Activated T-helper 1 cell treated with Interleukin-2 at 50 U/mL for 16 hours (primary cell): ENCODE measurements around the gene NME3.

Experiments
- DNase-seq: peaks from one replicate; pipeline ENCODE4 v3.0.0-alpha.2; 2020; ENCODE audit warnings: low read depth

Gene NME3

DNA sequence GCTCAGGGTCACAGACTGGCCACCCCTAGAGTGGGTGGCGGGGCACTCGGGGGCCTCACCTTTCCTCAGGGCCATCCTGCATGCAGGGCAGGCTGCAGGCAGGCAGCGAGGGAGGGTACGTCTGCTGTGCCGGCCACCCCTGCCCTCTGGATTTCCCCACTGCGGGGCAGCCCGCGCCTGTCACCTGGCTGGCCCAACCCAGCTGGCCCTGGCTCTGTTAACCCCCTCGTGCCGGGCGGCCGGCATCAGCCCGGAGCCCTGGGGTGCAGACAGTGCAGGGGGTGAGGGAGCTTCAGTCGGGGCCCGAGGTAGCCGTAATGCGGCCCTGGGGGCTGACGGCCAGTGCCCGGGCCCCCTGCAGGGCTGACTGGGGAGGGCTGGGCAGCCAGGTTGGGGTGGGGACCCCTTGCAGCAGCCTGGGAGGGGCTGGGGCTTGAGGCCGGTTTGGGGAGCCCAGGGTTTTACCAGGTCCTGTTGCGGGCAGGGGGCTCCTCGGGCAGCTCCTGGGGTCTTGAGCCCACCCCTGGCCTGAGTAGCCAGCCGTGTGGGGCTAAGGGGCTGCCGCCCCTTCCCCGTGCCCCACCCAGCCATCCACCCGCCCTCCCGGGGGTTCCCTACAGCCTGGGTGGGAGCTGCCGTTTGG is 22.4 kb upstream of the NME3 start, which contains the start of gene IGFALS:
Gene IGFALS, minus strand, starts transcription at position 128 of the 643 bp plus-strand sequence. Its CDS starts 53 bp downstream, at position 75.
- DNase-seq = no peak

DNA sequence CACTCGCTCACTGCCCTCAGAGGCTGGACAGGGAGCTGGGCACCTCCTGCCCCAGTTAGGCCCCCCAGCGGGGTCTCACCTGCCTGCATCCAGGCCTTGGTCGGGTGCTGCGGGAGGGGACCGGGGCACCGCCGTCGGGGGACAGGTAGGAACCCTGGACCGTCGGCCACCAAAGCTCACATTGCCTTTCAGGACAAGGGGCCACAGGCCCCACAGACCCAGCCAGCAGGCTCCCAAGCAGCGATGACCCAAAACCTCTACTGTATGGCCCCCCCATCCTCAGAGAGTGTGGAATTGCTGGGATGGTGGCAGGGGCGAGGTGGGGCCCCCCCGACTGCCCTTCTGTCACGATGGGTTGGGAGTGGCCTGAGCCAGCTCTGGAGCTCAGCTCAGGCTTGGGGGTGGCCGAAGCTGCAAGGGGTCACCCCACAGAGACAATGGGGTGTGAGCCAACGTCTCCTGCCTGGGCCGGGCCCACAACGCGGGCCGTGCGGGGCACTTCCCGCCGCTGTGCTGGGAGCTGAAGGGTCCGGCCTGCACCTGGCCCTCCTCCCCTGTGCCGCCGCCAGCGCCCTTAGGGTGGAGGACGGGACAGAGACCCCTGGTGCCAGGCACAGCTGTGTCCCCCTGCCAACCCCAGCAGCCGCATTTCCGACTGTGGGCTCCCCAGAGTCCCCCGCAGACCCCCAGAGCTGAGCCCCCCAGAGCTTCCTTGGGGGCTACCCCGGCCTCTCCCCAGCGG is 21.7 kb upstream of the NME3 start:
- DNase-seq = no peak

DNA sequence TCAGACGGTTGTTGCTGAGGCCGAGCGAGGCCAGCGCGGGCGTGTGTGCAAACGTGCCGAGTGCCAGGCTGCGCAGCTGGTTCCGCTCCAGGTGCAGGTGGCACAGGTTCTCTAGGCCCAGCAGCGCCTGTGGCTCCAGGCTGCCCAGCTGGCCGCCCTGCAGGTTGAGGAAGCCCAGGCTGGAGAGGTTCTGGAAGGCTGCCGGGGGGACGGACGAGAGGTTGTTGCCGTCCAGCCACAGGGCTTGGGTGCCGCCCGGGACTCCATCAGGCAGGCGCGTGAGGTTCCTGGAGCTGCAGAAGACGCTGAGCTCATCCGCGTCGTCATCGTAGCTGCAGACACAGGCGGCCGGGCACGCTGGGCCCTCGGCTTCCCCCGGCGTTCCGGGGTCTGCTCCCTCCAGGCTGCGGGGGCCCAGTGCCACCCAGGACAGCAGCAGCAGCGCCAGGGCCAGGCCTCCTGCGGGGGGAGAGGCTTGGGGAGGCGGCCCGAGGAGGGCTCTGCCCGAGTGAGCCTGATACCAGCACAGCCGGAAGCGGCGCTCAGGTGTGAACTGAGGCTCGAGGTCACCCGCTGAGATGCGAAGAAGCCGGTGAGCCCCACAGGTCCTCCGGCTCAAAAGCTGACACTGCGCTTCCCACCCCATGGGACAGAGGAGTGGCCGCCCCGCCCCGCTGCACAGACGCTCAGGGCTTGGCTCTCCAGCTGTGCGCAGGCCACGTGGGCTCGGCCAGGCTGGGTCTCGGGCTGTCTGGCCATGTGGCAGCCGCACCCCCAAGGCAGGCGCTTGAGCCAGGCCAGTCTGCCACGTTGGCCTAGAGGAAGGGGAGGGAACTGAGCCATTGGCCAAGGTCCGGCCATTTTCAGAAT is 20.8 kb upstream of the NME3 start:
- no peak for DNase-seq

DNA sequence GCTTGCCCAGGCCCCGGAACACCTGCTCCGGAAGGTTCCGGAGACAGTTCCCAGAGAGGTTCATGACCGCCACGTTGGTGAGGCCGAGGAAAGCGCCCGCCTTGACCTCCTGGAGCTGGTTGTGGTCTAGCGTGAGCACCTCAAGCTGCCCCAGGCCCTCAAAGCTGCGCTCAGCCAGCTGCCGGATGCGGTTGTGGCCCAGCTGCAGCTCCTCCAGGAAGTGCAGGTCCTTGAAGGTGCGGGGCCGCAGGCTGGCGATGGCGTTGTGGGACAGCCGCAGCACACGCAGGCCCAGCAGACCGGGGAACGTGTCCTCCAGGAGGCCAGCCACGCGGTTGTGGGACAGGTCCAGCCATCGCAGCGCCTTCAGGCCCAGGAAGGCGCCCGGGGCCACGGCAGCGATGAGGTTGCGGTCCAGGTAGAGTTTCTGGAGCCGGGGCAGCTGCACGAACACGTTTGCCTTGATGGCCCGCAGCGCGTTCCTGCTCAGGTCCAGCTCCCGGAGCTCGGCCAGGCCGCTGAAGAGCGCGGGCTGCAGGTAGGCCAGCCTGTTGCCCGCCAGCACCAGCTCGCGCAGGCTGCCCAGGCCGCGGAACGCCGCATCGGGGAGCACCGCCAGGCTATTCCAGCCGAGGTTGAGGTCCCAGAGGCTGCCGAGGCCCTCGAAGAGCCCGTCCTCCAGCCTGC is 20.1 kb upstream of the NME3 start:
- DNase-seq = no peak

DNA sequence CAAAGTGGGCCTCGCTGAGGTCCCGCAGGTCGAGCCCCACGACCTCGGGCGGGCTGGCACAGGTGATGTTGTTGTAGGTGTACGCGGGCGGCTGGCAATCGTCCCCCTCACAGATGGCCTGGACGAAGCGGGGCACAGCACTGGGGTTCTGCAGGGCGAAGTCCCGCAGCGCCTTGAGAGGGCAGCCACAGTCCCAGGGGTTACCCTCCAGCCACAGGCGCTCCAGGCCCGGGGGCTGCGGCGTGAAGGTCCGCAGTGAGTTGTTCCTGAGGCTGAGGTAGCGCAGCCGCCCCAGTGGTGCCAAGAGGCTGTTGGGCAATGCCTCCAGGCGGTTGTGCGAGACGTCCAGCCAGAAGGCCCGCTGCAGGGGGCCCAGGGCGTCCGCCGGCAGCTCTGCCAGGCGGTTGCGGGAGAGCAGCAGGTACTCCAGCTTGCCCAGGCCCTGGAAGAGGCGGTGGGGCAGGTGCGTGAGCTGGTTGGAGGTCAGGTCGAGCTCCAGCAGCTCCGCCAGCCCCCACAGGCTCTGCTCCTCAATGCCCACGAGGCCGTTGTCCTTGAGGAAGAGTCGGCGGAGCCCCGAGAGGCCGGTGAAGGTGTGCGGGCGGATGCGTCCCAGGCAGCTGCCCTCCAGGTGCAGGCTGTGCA is 19.4 kb upstream of the NME3 start:
- no peak for DNase-seq

DNA sequence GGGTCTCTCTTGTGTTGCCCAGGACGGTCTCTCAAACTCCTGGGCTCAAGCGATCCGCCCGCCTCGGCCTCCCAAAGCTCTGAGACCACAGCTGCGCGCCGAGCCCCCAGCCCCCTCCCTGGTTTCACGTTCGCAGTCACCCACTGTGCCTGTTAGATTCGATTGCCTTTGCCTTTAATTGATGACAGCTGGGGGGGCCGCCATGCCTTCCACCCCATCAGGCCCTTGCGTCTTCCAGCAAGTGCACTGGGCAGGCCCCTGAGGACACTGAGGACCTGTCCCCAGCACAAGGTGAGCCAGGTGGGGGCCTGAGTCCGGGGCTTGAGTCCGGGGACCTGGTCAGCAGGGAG is 18.9 kb upstream of the NME3 start:
- DNase-seq = no peak

DNA sequence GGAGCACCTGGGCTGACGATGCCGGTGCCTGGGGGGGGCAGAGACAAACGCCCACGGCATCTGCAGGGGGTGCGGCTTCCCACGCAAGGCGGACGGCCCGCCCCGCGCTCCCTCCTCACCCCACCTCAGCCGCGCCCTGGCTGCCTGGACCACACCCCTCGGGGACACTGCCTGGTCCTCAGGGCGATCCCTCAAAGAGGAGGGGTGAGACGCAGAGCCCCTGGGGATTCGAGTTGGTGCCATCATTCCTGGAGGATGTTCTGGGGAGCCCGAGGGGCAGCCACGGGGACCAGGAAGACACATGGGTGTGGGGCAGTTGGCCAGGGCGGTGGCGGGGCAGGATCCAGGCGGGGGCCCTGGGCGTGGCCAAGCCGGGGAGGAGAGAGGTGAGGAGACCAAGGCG is 18.3 kb upstream of the NME3 start:
- no peak for DNase-seq

DNA sequence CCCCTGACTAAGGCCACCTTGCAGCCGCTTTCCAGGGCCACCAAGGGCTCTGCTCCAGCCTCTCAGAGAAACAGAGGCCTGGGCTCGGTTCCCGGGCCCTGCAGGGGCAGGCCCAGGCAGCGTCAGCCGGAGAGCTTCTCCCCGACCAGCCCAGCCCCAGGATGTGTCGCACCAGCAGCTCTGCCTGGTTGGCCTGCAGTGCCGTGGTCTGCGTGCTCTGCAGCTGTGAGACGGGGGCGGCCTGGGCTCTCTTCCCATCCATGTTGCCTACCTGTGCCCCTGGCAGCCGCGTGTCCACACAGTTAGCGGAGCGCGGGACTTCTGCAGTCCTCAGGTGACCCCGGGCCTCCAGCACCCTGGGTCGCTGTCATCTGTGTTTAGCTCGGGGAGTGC is 17.4 kb upstream of the NME3 start:
- DNase-seq = no peak

DNA sequence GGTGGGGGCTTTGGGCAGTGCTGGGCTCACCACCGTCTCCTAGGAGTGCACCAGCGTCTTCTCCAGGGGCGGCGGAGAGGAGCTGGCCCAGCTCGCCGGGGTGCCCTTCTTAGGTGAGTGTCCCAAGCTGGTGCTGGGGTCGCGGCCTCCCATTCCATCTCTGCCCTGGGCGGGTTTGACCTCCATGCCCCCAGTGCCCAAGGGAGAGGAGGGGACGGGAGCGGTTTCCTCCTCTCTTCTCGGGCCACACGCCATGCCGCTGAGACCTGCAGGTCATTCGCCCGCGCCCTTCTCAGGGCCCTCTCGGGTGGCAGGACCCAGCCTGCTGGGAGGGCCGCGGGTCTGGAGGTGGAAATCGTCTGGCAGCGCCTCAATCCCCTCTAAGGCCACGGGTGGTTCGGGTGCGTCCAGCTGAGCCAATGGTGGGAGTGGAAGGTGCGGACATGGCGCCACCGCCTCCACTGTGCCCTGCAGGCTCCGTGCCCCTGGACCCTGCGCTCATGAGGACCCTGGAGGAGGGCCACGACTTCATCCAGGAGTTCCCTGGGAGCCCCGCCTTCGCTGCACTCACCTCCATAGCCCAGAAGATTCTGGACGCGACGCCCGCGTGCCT is 16.9 kb upstream of the NME3 start:
- no peak for DNase-seq

DNA sequence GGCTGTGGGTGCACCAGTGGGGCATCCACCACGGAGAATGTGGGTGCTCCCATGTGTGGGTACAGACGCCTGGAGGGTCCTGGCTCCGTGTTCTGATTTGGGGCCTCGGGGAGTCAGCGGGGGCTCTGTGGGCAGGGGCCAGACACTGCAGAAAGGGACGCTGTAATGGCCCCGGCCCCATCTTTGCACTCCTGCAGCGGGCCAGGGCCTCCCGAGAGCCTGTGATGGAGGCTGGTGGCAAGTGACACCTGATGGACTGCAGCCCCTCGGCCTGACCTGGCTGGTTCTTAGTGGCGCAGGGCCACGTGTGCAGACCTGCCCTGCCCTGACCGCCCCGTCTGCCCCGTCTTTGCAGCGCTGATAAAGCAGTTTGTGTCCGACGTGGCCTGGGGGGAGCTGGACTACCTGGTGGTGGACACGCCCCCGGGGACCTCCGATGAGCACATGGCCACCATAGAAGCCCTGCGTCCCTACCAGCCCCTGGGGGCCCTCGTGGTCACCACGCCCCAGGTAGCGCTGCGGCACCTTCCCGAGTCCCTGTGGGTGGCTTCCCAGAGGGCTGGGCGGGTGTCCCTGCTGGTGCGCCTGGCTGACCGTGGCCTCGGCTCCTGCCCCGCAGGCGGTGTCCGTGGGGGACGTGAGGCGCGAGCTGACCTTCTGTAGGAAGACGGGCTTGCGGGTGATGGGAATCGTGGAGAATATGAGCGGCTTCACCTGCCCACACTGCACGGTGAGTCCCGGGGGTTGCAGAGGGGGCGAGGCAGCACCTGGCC is 16.2 kb upstream of the NME3 start:
- no peak for DNase-seq

DNA sequence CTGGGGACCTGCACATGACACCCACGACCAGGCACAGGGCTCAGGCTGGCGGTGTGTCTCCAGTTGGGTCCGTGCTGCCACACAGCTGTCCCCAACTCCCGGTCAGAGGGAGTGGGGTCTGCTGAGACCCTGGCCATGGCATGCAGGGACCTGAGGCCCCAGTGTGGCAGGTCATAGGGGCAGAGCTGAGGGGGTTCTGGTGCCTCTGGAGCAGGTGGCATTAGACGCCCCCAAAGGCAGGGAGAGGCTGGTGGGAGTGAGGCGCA is 15.6 kb upstream of the NME3 start:
- DNase-seq = no peak

DNA sequence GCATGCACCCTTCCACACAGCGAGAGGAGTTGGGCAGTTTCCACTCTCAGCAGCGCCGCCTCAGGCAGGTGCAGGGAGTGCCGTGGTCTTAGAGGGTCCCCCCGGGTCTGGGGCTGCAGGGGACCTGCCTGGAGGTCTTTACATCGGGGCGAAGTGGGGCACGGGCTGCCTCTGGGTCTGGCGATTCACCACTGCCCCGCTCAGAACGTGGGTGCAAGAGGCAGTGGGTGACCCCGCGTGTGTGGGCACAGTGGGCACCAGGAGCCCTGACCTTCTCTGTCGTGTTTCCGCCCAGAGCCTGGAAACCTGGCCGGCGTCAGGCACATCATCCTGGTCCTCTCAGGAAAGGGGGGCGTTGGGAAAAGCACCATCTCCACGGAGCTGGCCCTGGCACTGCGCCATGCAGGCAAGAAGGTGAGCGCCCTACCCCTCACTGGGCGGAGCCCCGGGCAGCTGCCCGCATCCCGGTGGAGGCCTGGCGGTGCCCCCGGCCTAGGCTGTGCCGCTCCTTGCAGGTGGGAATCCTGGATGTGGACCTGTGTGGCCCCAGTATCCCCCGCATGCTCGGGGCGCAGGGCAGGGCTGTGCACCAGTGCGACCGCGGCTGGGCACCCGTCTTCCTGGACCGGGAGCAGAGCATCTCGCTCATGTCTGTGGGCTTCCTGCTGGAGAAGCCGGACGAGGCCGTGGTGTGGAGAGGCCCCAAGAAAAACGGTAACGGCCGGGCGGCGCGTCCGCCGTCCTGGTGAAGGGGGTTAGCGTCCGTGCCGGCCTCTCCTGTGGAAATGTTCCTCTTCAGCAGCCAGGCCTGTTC is 15.1 kb upstream of the NME3 start:
- no peak for DNase-seq

DNA sequence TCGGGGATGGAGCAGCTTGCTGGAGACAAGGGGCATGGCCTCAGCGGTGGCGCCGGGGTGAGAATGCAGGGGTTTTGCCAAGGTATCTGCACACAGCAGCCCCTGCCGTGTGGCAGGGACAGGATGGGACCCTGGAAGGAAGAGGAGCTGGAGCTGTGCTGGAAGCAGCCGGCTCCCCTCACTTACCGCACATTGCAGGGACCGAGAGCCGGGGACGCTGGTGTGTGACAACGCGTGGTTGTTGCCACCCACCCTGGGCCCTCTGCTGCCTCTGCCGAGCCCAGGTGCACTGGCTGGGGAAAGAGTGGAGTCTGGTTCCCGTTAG is 14.5 kb upstream of the NME3 start:
- no peak for DNase-seq

DNA sequence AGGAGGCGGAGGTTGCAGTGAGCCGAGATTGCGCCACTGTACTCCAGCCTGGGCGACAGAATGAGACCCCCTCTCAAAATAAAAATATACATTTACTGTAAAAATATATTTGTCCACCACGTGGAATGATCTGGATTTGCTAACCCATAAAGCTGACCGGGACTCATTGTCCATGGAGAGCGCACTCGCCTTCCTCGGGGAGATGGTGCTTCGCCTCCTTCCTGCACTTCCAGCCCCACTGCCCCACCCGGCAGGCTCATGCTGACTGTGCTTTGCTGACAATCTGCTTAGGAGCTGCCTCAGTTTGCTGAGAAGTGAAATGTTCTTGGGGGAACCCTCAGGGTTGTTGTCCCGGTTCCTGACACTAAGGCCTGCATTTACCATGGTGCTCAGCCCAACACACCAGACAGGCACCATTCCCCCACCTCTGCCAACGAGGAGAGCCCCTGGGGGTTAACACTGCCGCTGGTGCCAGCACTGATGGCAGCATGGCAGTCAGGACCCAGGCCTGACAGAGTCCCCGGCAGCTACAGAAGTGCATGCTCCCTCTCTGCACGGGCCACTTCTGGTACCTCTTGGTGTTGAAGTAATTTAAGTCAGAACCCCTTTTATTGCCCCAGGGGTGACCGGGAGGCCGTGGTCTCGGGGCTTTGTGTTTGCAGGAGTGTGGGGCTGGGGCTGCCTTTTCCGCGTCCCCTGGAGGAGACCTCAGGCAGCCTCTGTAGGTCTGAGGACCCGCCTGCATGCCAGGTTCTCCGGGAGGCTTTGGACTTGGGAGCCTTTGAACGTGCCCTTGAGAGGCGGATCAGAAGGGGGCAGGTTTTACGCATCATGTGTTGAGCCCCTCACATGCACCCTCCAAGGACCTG is 13.9 kb upstream of the NME3 start:
- no peak for DNase-seq

DNA sequence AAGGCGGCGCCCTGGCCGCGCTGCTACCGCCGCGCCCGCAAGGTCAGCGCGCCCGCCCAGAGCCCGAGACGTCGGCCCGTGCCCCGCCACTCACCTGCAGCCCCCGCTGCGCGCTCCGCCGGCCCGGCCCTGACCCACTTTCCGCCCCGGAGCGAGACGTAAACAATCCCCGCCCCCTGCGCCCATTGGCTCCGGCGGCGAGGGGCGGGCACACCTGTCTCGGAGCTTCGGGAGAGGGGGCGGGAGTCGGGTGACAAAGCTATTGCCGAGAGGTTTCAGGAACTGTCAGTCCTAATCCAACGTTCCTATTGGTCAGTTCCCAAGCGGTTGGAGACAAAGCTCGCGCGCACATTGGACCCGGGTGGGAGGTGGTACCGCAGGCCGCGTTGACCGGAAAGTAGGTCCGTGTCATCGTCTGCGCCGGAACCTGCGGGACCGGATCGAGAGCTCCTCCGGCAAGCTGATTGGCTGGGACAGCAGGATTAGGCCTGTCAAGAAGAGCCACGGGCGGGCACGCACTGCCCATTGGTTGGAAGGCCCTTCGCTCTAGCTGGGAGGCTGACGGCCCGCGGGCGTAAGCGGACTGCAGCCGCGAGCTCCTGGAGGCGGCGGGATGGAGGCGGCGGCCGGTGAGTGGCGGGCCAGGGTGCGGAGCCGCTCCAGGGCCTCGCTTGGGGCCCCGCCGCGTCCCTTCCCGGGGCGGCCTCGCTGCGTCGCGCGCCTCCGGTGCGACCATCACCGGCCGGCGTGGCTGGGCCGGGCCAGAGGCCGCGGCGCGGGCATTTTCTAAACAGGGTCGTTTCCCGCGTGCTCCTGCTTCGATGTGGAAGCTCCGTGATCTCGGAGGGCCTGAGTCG is 11.3 kb upstream of the NME3 start, which contains the start of the genes NUBP2 and SPSB3:
Gene NUBP2, plus strand, starts transcription at position 553 of the 857 bp plus-strand sequence. Its CDS starts 61 bp downstream, at position 614.
Gene SPSB3, minus strand, starts transcription at position 164 of the 857 bp plus-strand sequence. CDS start 1,088 bp downstream, outside the sequence.
- peak; percentile 97 for DNase-seq

DNA sequence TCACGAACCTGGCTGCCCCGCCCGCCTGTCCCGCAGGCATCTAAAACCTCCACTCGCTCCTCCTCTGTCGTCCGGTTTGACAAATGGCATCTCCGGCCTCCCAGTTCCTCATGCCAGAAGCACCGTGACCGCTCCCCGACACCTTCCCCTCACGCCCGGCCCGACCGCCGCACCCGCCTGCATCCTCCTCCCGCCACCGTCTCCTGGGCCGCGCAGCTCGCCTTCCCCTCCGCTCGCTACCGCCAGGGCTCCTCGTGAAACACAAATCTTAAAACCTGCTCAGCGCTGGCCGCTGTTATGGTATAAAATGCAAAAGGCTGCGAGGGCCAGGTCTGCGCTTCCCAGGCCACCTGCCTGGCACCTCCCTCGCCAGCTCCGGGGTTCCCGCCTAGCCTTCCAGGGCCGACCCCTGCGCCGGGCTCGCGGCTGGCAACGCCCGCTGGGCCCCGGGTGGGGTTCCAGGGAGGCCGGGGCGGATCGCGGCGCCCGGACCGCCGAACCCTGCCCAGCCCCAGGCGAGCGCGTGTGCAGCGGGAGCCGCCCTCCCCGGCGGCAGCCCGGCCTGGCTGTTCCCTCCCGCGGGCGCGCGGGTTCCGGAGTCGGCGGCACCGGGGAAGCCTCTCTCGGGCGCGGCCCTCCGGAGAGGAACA is 10.5 kb upstream of the NME3 start:
- peak; percentile 31 for DNase-seq

DNA sequence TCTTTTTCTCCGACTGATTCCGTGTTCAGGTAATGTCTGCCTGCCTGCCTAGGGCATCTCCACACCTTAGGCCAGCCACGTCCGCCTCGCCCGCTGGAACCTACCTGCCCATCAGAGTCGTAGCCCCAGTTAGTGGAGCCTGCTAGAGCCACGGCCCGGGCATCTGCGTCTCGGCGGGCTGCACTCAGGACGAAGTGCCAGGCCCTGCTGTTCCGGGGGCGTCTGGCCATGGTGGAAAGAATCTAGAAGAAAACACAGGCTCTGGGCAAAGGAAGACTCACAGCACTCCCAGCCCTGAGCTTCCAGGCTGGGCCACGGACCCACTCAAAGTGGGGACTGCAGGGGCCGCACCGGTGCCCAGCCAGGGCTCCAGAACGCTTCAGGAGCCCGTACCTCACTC is 9.9 kb upstream of the NME3 start:
- DNase-seq = no peak
